Adrenal gland (tissue), 12 donors: ENCODE results near the gene PDXDC1. TPM values are rescaled to one million over a fixed set of nuclear protein-coding genes. Genes with fewer than 3 reads are reported as not detected.
"Not testable (repeated sequence)": the region's sequence is repeated elsewhere in the genome, so short reads cannot be mapped to it uniquely, and the experiment has no call there.

Source experiments
- DNase-seq, 7 donors: peaks; one replicate each; pipeline ENCODE4 v3.0.0-alpha.2; 2019 to 2020
- H3K27ac ChIP-seq, 5 donors: fragments of 200-600 bp; sonication (generic) in 4 of 5; 1 replicate in 3 of 5; 2 replicates in 2 of 5; pipeline versions ENCODE4 v1.5.1 to v1.8.0; 2016 to 2020; ENCODE audit warnings: mild to moderate bottlenecking in 1 of 5
- H3K27me3 ChIP-seq: fragments of 200-600 bp; 2 replicates; pipeline ENCODE4 v1.8.0; 2021
- H3K36me3 ChIP-seq, 2 donors: fragments of 200-600 bp; replicated peaks in 1 of 2; 1 replicate in 1 of 2; 2 replicates in 1 of 2; pipeline versions ENCODE4 v1.5.1 to v1.8.0; 2018 to 2022
- H3K4me1 ChIP-seq, 2 donors: fragments of 200-600 bp; replicated peaks in 1 of 2; 1 replicate in 1 of 2; 2 replicates in 1 of 2; pipeline versions ENCODE4 v1.5.1 to v1.8.0; 2018 to 2021
- H3K4me3 ChIP-seq, 4 donors: fragments of 200-600 bp; sonication (generic) in 3 of 4; one replicate each; pipeline ENCODE4 v1.5.1; 2016 to 2018
- H3K9me3 ChIP-seq, 3 donors: fragments of 200-600 bp; sonication (generic) in 1 of 3; replicated peaks in 1 of 3; 1 replicate in 2 of 3; 2 replicates in 1 of 3; pipeline versions ENCODE4 v1.5.1 to v1.8.0; 2016 to 2021
- POLR2A ChIP-seq, 2 donors: fragments of 450-650 bp; IDR thresholded peaks; one replicate each; pipeline ENCODE4 v1.6.1; 2017; ENCODE audit warnings: antibody characterized with exemption in 2 of 2, mild to moderate bottlenecking in 2 of 2, moderate library complexity in 1 of 2
- WGBS, 4 donors: extraction: QIAGEN DNeasy Blood & Tissue Kit in 2 of 4; methylation state at CpG; one replicate each; pipeline versions ENCODE4 v1.1.5 to v1.1.7; 2013 to 2017; 5-methylcytosine and 5-hydroxymethylcytosine counted together
- intact Hi-C, 2 donors: fragments of 100-400 bp; cut with DNase I; formaldehyde crosslinking; loops; one replicate each; pipeline versions ENCODE4 v1.14.1 to v1.15.0; 2022 to 2023
- polyA plus RNA-seq, 3 donors: library from polyadenylated mRNA; stranded (reverse); fragments of 200-250 nt in 2 of 3; fragments of 350-450 nt in 1 of 3; fragmentation: Illumina TruSeq in 1 of 3; extraction: RNeasy Lipid Tissue Mini Kit (QIAGEN cat#74804) in 1 of 3; gene quantifications; one replicate each; pipeline ENCODE4 v1.2.3, GENCODE V29; 2013 to 2014
- total RNA-seq, 9 donors: library from RNA; depleted of rRNA in 4 of 9; stranded (reverse); fragments of >200 nt in 4 of 9; fragments of 120-200 nt in 1 of 9; fragmentation: NEBNext Ultra II Directional in 1 of 9; extraction: Animal tissue kit (Norgen Biotek cat#: 25700) in 1 of 9; gene quantifications; one replicate each; pipeline versions ENCODE4 v1.1.0 to v1.2.4, GENCODE V29; 2013 to 2023
- donor health status: healthy with polysubstance abuse.
- donor health status: Bipolar disorder and iron deficiency.
- donor health status: DM: yes; HTN: yes; CAD: no.
- donor health status: DM: no; HTN: no; CAD: no.
- donor health status: DM: no; HTN: no; CAD: no.
- donor health status: DM: yes; HTN: yes; CAD: no.

PDXDC1 gene
- total and polyA plus RNA-seq, 12 donors = 38.9 to 81.5 (median 68.2) TPM

GRCh38 chr16:15093955-15094827 lies 119.4 kb downstream of the PDXDC1 start, which contains the start of gene RRN3:
TSS of gene RRN3 (minus strand) at chr16:15094272. CDS start at chr16:15094233, 39 bp downstream.
- Histone ChIP-seq H3K27ac (peak within 1 kb of the TSS; percentile 46 to 96 (median 81)), H3K36me3 (peaks cover 0 to 18% of the 10 kb centered on the region in 2 donors), H3K4me1 (peaks cover 8 to 17% of the 10 kb centered on the region in 2 donors), H3K4me3 (peak within 1 kb of the TSS; percentile 51 to 93 (median 70))
- TF ChIP-seq POLR2A (IDR thresholded peaks at IDR 0.05) = peak; percentile 77 to 91
- DNase-seq = peak; percentile 92 to 96 (median 93)
- H3K9me3 ChIP-seq, intact Hi-C loops, H3K27me3 ChIP-seq: not testable (repeated sequence)
- WGBS, 4 donors = 2 to 7% (median 4%) methylated on average over 19 to 56 of the region's 56 CpGs

- DNase-seq, H3K36me3 ChIP-seq, intact Hi-C loops, H3K9me3 ChIP-seq, H3K4me3 ChIP-seq, H3K27ac ChIP-seq, H3K27me3 ChIP-seq: not testable (repeated sequence)
- 91 to 96% (median 93%) methylated on average over 8 to 9 of the region's 9 CpGs for WGBS, 4 donors
- peaks cover 8 to 17% of the 10 kb centered on the region in 2 donors for H3K4me1 ChIP-seq
Observed at GRCh38 chr16:15096583-15096972, 121.8 kb downstream of the PDXDC1 start.

- H3K27ac ChIP-seq, H3K27me3 ChIP-seq, intact Hi-C loops, H3K9me3 ChIP-seq, H3K4me1 ChIP-seq, DNase-seq, H3K36me3 ChIP-seq, H3K4me3 ChIP-seq: not testable (repeated sequence)
- WGBS, 4 donors = 74 to 87% (median 80%) methylated on average over 2 of the region's 2 CpGs
Observed at GRCh38 chr16:15099366-15099909, 124.6 kb downstream of the PDXDC1 start.

GRCh38 chr16:15100372-15100987 lies 125.7 kb downstream of the PDXDC1 start:
- DNase-seq, intact Hi-C loops, H3K9me3 ChIP-seq, H3K27me3 ChIP-seq, H3K27ac ChIP-seq, H3K36me3 ChIP-seq, H3K4me1 ChIP-seq, H3K4me3 ChIP-seq: not testable (repeated sequence)
- 79 to 85% (median 82%) methylated on average over 5 of the region's 5 CpGs for WGBS, 4 donors

- 92 to 100% (median 96%) methylated on average over 5 to 30 of the region's 48 CpGs for WGBS, 4 donors
- H3K27me3 ChIP-seq, H3K27ac ChIP-seq, H3K4me1 ChIP-seq, H3K36me3 ChIP-seq, H3K4me3 ChIP-seq, intact Hi-C loops, H3K9me3 ChIP-seq: not testable (repeated sequence)
- peak in 1 of 7 donors; percentile 12 for DNase-seq
Observed at GRCh38 chr16:15127641-15128425, 153.0 kb downstream of the PDXDC1 start.

- WGBS, 4 donors = 94 to 100% (median 96%) methylated on average over 1 to 23 of the region's 37 CpGs; no CpG with 5 or more reads in 1 of the 4 donors
- peak in 1 of 7 donors; percentile 16 for DNase-seq
- H3K36me3 ChIP-seq = not testable (repeated sequence)
Observed at GRCh38 chr16:15130256-15130932, 155.6 kb downstream of the PDXDC1 start.

GRCh38 chr16:15130943-15131700 lies 156.3 kb downstream of the PDXDC1 start:
- H3K4me1 ChIP-seq, H3K27me3 ChIP-seq, H3K4me3 ChIP-seq, H3K36me3 ChIP-seq, intact Hi-C loops, H3K27ac ChIP-seq, H3K9me3 ChIP-seq: not testable (repeated sequence)
- WGBS, 4 donors = 70 to 96% (median 94%) methylated on average over 2 to 43 of the region's 51 CpGs
- peak in 2 of 7 donors; percentile 3 to 10 for DNase-seq

More at GRCh38 chr16:15130256-15130932, 155.6 kb downstream of the PDXDC1 start:
- H3K4me3 ChIP-seq, H3K27ac ChIP-seq, H3K9me3 ChIP-seq, H3K4me1 ChIP-seq, H3K27me3 ChIP-seq, intact Hi-C loops: not testable (repeated sequence)

GRCh38 chr16:15132719-15133428 lies 158.0 kb downstream of the PDXDC1 start:
- peak in 1 of 7 donors; percentile 11 for DNase-seq
- WGBS, 4 donors = 80 to 98% (median 95%) methylated on average over 1 to 27 of the region's 41 CpGs
- intact Hi-C loops = not testable (repeated sequence)

GRCh38 chr16:15133554-15133953 lies 158.7 kb downstream of the PDXDC1 start:
- DNase-seq = peak in 1 of 7 donors; percentile 8
- intact Hi-C loops, H3K36me3 ChIP-seq, H3K4me1 ChIP-seq, H3K4me3 ChIP-seq, H3K27me3 ChIP-seq, H3K27ac ChIP-seq, H3K9me3 ChIP-seq: not testable (repeated sequence)
- 93 to 94% methylated on average over 13 to 16 of the region's 31 CpGs; no CpG with 5 or more reads in 2 of the 4 donors for WGBS, 4 donors

More at GRCh38 chr16:15132719-15133428, 158.0 kb downstream of the PDXDC1 start:
- not testable (repeated sequence) for H3K27me3 ChIP-seq, H3K4me3 ChIP-seq, H3K27ac ChIP-seq, H3K9me3 ChIP-seq, H3K36me3 ChIP-seq, H3K4me1 ChIP-seq
